ENCODE data around the gene MUC5AC.

- TF ChIP-seq CTCF (IDR thresholded peaks at IDR 0.05) (no peak), POLR2AphosphoS5 (IDR thresholded peaks at IDR 0.05) (no peak), POLR2A (IDR thresholded peaks at IDR 0.05) (no peak)
Measured at GRCh38 chr11:1235306-1235900, 77.7 kb downstream of the MUC5AC start.

Measured in transverse colon (tissue), 4 donors.